ENCODE results near the gene RPL28.

GRCh38 chr19:55354698-55355212, 31.0 kb upstream of the RPL28 start, which contains the start of gene COX6B2:
- TF ChIP-seq CTCF (IDR thresholded peaks at IDR 0.05) (no peak), POLR2A (IDR thresholded peaks at IDR 0.05) (no peak)

All from ovary (tissue), 3 donors.